GM12878 (cell line): ENCODE results near the gene MAGI1. TPM values are rescaled to one million over a fixed set of nuclear protein-coding genes. Genes with fewer than 3 reads are reported as not detected.

Experiments
- ATAC-seq: fragments of 200-7000 bp; cut with Tn5 transposase; 3 replicates; pipeline ENCODE4 v1.9.1; 2020; ENCODE audit warnings: mild to moderate bottlenecking, moderate library complexity
- BruUV-seq: library from RNA; stranded (reverse); fragments of 400-500 nt; replicated peaks from 2 replicates; lab custom pipeline; 2021; lab: Mats Ljungman, UMichigan
- CTCF ChIA-PET: fragments of 300-600 bp; sonication (Branson Sonifier 250); formaldehyde crosslinking; extraction: SDS; loops from one replicate; lab custom pipeline; 2021; ENCODE audit warnings: inconsistent platforms; lab: Yijun Ruan, JAX
- POLR2A ChIA-PET: fragments of 350-600 bp; formaldehyde crosslinking; extraction: SDS; loops from one replicate; lab custom pipeline; 2021; ENCODE audit warnings: inconsistent platforms; lab: Charles Lee
- RAD21 ChIA-PET: fragments of 300-600 bp; sonication (Branson Sonifier 250); formaldehyde crosslinking; loops from one replicate; lab custom pipeline; 2023; ENCODE audit warnings: antibody characterized with exemption; ENCODE audit not compliant: unreplicated experiment; lab: Charles Lee
- SMC1A ChIA-PET: fragments of 300-600 bp; sonication (Branson Sonifier 250); formaldehyde crosslinking; loops from one replicate; lab custom pipeline; 2023; ENCODE audit not compliant: unreplicated experiment, uncharacterized antibody; lab: Charles Lee
- DNase-seq: peaks from one replicate; pipeline ENCODE4 v3.0.0-alpha.2; 2011; ENCODE audit warnings: low read depth, low spot score
- FAIRE-seq: peaks from 3 replicates; lab custom pipeline; 2011; peaks lifted over from hg19 to GRCh38; lab: Jason Lieb, UNC
- H2AFZ ChIP-seq: 2 replicates; pipeline ENCODE4 v1.6.0; 2011; ENCODE audit warnings: low read depth, low read length, control low read depth; ENCODE audit not compliant: control insufficient read depth
- H3K27ac ChIP-seq: 2 replicates; pipeline ENCODE4 v1.5.1; 2011; ENCODE audit warnings: control low read depth; ENCODE audit not compliant: control insufficient read depth, insufficient read depth
- H3K27me3 ChIP-seq, 2 experiments: replicated peaks in 1 of 2; 2 replicates each; pipeline versions ENCODE4 v1.6.0 to v1.6.1; 2011; ENCODE audit warnings: low read length in 1 of 2; ENCODE audit not compliant: control insufficient read depth in 2 of 2, insufficient read depth in 2 of 2
- H3K36me3 ChIP-seq, 2 experiments: 2 replicates each; pipeline ENCODE4 v1.5.1; 2011; ENCODE audit warnings: low read length in 1 of 2; ENCODE audit not compliant: control insufficient read depth in 2 of 2, insufficient read depth in 2 of 2
- H3K4me1 ChIP-seq: 2 replicates; pipeline ENCODE4 v1.6.1; 2011; ENCODE audit warnings: mild to moderate bottlenecking, low read length, moderate library complexity, mixed read lengths; ENCODE audit not compliant: control insufficient read depth, insufficient read depth
- H3K4me2 ChIP-seq: 2 replicates; pipeline ENCODE4 v1.6.0; 2011; ENCODE audit warnings: control low read depth; ENCODE audit not compliant: control insufficient read depth, insufficient read depth
- H3K4me3 ChIP-seq: fragments of 200-600 bp; sonication (generic); 2 replicates; pipeline ENCODE4 v1.5.1; 2016
- H3K79me2 ChIP-seq: 2 replicates; pipeline ENCODE4 v1.6.0; 2011; ENCODE audit warnings: low read length; ENCODE audit not compliant: control insufficient read depth, insufficient read depth
- H3K9ac ChIP-seq: 2 replicates; pipeline ENCODE4 v1.8.0; 2011; ENCODE audit warnings: low read length, control low read depth, mixed read lengths; ENCODE audit not compliant: control insufficient read depth, insufficient read depth
- H3K9me3 ChIP-seq: replicated peaks from 3 replicates; pipeline ENCODE4 v1.5.1; 2011; ENCODE audit warnings: mild to moderate bottlenecking, low read length; ENCODE audit not compliant: control insufficient read depth, insufficient read depth
- H4K20me1 ChIP-seq: 2 replicates; pipeline ENCODE4 v1.6.0; 2011; ENCODE audit not compliant: control insufficient read depth, insufficient read depth
- HCFC1 ChIP-seq: fragments of 150-350 bp; IDR thresholded peaks from 2 replicates; pipeline ENCODE4 v1.6.1; 2014; ENCODE audit warnings: low read length
- JUND ChIP-seq: IDR thresholded peaks from 2 replicates; pipeline ENCODE4 v1.6.1; 2012; ENCODE audit warnings: low read depth, mild to moderate bottlenecking, low read length, improper control_type of control experiment, moderate library complexity
- MYC ChIP-seq: IDR thresholded peaks from 2 replicates; pipeline ENCODE4 v1.6.1; 2011; ENCODE audit warnings: mild to moderate bottlenecking, low read length, moderate library complexity, inconsistent platforms; ENCODE audit not compliant: insufficient read depth, insufficient replicate concordance, insufficient read length, severe bottlenecking
- NFYA ChIP-seq: IDR thresholded peaks from 2 replicates; pipeline ENCODE4 v1.6.1; 2011; ENCODE audit warnings: low read depth, mild to moderate bottlenecking, low read length, improper control_type of control experiment, borderline replicate concordance
- PAX8 ChIP-seq: fragments of 450-650 bp; IDR thresholded peaks from 2 replicates; pipeline ENCODE4 v1.6.1; 2017; ENCODE audit warnings: mild to moderate bottlenecking, moderate library complexity
- POLR2AphosphoS2 ChIP-seq: IDR thresholded peaks from 2 replicates; pipeline ENCODE4 v1.6.1; 2011; ENCODE audit warnings: low read depth, mild to moderate bottlenecking, low read length, improper control_type of control experiment, moderate library complexity
- SMAD1 ChIP-seq: fragments of 450-650 bp; IDR thresholded peaks from 2 replicates; pipeline ENCODE4 v1.6.1; 2018; ENCODE audit warnings: mild to moderate bottlenecking, low read depth; ENCODE audit not compliant: partially characterized antibody
- WGBS: methylation state at CpG from one replicate; pipeline ENCODE4 v1.1.6; 2016; ENCODE audit warnings: low lambda C conversion rate; ENCODE audit not compliant: insufficient replicate concordance, insufficient coverage; ENCODE audit errors: missing lambda C conversion rate; 5-methylcytosine and 5-hydroxymethylcytosine counted together
- in situ Hi-C: fragments of 300-500 bp; cut with MboI; formaldehyde crosslinking; loops from 9 replicates; pipeline ENCODE4 v1.14.3; 2018; ENCODE audit warnings: mixed read lengths
- intact Hi-C: fragments of 100-400 bp; cut with micrococcal nuclease; formaldehyde crosslinking; loops from one replicate; pipeline ENCODE4 v1.14.2; 2022; ENCODE audit not compliant: unreplicated experiment
- polyA plus RNA-seq, 11 experiments: library from polyadenylated mRNA; depleted of rRNA in 4 of 11; unstranded in 6 of 11; stranded (reverse) in 5 of 11; fragments of >200 nt; fragmentation: Nextera tagmentation in 4 of 11; fragmentation: Illumina TruSeq in 1 of 11; extraction: Ambion mirVana in 4 of 11; extraction: Trizol in 1 of 11; gene quantifications; 1 replicate in 1 of 11; 2 replicates in 10 of 11; pipeline versions ENCODE4 v1.2.1 to v1.2.3, GENCODE V29; 2011 to 2016; ENCODE audit warnings: inconsistent platforms in 2 of 11, missing spikeins in 2 of 11, low read depth in 1 of 11
- total RNA-seq, 4 experiments: library from RNA; depleted of rRNA in 3 of 4; stranded (reverse); fragments of >200 nt in 3 of 4; fragmentation: Illumina TruSeq in 1 of 4; extraction: Trizol in 1 of 4; gene quantifications; 2 replicates each; pipeline versions ENCODE4 v1.2.1 to v1.2.3, GENCODE V29; 2013 to 2021
- TF ChIP-seq, protein P1 (sequence below): fragments of 450-650 bp; IDR thresholded peaks from 2 replicates; pipeline ENCODE4 v1.6.1; 2016; ENCODE audit warnings: mild to moderate bottlenecking
- TF ChIP-seq, protein P2 (sequence below): IDR thresholded peaks from 2 replicates; pipeline ENCODE4 v1.6.1; 2011; ENCODE audit warnings: low read depth, low read length, improper control_type of control experiment, borderline replicate concordance
- TF ChIP-seq, protein P3 (sequence below): IDR thresholded peaks from 2 replicates; pipeline ENCODE4 v1.6.1; 2011; ENCODE audit warnings: mild to moderate bottlenecking, low read depth, low read length, moderate library complexity; ENCODE audit not compliant: insufficient replicate concordance
- TF ChIP-seq, protein P4 (sequence below): fragments of 450-650 bp; IDR thresholded peaks from 2 replicates; pipeline ENCODE4 v1.6.1; 2017; ENCODE audit warnings: low read depth, mild to moderate bottlenecking, moderate library complexity

MAGI1 gene
- total and polyA plus RNA-seq, 10 of the 15 experiments (the other 5 are each of a cell fraction or from before 2014, with no cell fraction given): 0.02 to 3.3 (median 0.29) TPM; not detected in 1

DNA sequence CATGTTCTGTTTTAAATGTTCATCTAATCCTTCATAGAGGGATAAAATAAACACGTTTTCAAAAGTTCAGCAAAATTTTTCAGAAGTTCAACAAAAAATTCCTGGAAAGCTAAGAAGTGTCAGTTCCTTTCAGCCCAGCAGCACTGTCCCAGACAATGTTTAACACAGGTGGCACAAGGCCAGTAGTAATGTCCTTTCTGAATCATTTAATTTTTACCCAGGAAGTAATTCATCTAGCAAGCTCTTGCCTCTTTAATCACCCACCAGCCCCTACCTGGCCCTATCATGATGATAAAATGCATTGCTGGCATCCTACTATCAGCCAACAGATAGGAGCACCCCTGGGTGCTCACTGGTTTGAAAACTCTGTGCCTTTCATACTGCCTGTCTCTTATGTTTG, 723.8 kb downstream of the MAGI1 start:
- Histone ChIP-seq H3K4me3 (no peak overlapping the region), H3K4me1 (no peaks in the 10 kb centered on the region), H3K27ac (no peak overlapping the region), H3K79me2 (no peaks in the 10 kb centered on the region), H4K20me1 (no peaks in the 10 kb centered on the region), H3K9ac (no peak overlapping the region), H3K9me3 (no peaks in the 10 kb centered on the region), H3K36me3 (no peaks in the 10 kb centered on the region), H2AFZ (no peak overlapping the region), H3K4me2 (no peak overlapping the region), H3K27me3 (no peaks in the 10 kb centered on the region)
- intact Hi-C loops: no loop called here
- ChIA-PET POLR2A (no interaction called here), RAD21 (no interaction called here), SMC1A (no interaction called here), CTCF (no interaction called here)
- 0% methylated on average over 1 of the region's 1 CpG for WGBS
- BruUV-seq: no TSS peak
- TF ChIP-seq, protein P1, sequence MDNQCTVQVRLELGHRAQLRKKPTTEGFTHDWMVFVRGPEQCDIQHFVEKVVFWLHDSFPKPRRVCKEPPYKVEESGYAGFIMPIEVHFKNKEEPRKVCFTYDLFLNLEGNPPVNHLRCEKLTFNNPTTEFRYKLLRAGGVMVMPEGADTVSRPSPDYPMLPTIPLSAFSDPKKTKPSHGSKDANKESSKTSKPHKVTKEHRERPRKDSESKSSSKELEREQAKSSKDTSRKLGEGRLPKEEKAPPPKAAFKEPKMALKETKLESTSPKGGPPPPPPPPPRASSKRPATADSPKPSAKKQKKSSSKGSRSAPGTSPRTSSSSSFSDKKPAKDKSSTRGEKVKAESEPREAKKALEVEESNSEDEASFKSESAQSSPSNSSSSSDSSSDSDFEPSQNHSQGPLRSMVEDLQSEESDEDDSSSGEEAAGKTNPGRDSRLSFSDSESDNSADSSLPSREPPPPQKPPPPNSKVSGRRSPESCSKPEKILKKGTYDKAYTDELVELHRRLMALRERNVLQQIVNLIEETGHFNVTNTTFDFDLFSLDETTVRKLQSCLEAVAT: no peak
- TF ChIP-seq POLR2AphosphoS2 (no peak), HCFC1 (no peak)
- TF ChIP-seq, protein P2, sequence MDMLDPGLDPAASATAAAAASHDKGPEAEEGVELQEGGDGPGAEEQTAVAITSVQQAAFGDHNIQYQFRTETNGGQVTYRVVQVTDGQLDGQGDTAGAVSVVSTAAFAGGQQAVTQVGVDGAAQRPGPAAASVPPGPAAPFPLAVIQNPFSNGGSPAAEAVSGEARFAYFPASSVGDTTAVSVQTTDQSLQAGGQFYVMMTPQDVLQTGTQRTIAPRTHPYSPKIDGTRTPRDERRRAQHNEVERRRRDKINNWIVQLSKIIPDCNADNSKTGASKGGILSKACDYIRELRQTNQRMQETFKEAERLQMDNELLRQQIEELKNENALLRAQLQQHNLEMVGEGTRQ: no peak
- FAIRE-seq (no peak), ATAC-seq (no peak), DNase-seq (no peak)
- in situ Hi-C loops: no loop called here

DNA sequence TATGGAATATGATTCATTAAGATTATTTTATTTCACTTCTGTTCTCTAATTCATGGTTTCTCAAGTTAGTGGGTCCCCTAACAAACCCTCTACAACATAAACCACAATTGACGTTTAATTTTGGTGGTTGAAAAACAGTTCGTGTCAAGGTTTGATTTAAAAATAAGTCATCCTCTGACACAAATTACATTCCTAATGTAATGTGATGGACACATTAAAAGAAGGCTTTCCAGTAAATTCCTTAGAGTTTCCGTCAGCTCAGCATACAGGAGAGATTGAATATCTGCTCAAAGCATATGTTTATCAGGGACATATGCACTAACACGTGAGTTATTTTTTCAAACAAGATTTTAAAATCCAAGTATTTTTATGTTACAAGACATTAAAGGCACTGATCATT, 724.4 kb downstream of the MAGI1 start:
- 36% methylated on average over 4 of the region's 4 CpGs for WGBS
- POLR2A ChIA-PET: no interaction called here
- TF ChIP-seq MYC (no peak), NFYA (no peak), PAX8 (no peak), SMAD1 (no peak), JUND (no peak)
- TF ChIP-seq, protein P3, sequence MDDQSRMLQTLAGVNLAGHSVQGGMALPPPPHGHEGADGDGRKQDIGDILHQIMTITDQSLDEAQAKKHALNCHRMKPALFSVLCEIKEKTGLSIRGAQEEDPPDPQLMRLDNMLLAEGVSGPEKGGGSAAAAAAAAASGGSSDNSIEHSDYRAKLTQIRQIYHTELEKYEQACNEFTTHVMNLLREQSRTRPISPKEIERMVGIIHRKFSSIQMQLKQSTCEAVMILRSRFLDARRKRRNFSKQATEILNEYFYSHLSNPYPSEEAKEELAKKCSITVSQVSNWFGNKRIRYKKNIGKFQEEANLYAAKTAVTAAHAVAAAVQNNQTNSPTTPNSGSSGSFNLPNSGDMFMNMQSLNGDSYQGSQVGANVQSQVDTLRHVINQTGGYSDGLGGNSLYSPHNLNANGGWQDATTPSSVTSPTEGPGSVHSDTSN: no peak
- TF ChIP-seq, protein P4, sequence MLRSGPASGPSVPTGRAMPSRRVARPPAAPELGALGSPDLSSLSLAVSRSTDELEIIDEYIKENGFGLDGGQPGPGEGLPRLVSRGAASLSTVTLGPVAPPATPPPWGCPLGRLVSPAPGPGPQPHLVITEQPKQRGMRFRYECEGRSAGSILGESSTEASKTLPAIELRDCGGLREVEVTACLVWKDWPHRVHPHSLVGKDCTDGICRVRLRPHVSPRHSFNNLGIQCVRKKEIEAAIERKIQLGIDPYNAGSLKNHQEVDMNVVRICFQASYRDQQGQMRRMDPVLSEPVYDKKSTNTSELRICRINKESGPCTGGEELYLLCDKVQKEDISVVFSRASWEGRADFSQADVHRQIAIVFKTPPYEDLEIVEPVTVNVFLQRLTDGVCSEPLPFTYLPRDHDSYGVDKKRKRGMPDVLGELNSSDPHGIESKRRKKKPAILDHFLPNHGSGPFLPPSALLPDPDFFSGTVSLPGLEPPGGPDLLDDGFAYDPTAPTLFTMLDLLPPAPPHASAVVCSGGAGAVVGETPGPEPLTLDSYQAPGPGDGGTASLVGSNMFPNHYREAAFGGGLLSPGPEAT: no peak

More for the DNA sequence above, 724.4 kb downstream of the MAGI1 start:
- Histone ChIP-seq H3K9me3 (no peaks in the 10 kb centered on the region), H3K27me3 (no peaks in the 10 kb centered on the region), H3K4me2 (no peak overlapping the region), H3K9ac (no peak overlapping the region), H3K4me3 (no peak overlapping the region), H2AFZ (no peak overlapping the region), H4K20me1 (no peaks in the 10 kb centered on the region), H3K27ac (no peak overlapping the region), H3K4me1 (no peaks in the 10 kb centered on the region), H3K79me2 (no peaks in the 10 kb centered on the region), H3K36me3 (no peaks in the 10 kb centered on the region)
- in situ Hi-C loops: no loop called here
- DNase-seq (no peak), FAIRE-seq (no peak), ATAC-seq (no peak)
- CTCF ChIA-PET: no interaction called here
- no TSS peak for BruUV-seq
- RAD21 ChIA-PET: no interaction called here
- intact Hi-C loops: no loop called here
- SMC1A ChIA-PET: no interaction called here
